GM18858 (cell line): ENCODE results near the gene P3H1.

Experiments
- ATAC-seq: cut with Tn5 transposase; IDR thresholded peaks from one replicate; pipeline ENCODE4 v1.9.1; 2021; ENCODE audit not compliant: unreplicated experiment

The P3H1 gene

GRCh38 chr1:42746436-42747105 lies 20.3 kb downstream of the P3H1 start:
- ATAC-seq, result no peak

DNA sequence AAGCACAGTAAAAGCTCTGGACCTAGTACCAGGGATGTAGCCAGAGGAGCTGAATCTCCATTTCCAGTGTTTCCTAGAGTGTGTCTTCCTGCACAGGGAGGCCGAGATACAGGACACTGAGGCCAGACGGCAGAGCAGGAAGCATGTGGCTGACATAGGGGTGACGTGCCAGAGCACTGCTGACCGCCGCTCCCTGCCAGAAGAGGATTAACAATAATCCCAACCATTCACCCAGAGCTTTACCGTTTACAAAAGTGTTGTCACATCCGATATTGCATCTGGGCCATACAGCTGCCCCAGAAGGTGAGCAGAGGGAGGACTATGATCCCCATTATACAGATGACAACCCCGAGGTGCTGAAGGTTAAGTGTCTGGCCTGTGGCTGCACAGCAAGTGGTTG lies 21.0 kb downstream of the P3H1 start:
- ATAC-seq, result no peak

DNA sequence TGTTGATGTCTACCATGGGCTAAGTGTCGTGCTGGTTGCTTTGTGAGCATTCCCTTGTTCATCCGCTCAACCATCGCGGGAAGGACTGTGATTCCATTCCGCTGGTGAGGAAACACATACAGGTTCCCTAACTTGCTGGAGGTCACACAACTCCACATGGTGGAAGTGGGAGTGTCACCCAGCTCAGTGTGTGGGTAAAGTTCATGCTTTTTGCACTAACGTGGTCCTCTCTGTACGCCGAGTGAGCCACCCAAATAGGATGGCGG lies 22.7 kb downstream of the P3H1 start:
- ATAC-seq, result no peak

DNA sequence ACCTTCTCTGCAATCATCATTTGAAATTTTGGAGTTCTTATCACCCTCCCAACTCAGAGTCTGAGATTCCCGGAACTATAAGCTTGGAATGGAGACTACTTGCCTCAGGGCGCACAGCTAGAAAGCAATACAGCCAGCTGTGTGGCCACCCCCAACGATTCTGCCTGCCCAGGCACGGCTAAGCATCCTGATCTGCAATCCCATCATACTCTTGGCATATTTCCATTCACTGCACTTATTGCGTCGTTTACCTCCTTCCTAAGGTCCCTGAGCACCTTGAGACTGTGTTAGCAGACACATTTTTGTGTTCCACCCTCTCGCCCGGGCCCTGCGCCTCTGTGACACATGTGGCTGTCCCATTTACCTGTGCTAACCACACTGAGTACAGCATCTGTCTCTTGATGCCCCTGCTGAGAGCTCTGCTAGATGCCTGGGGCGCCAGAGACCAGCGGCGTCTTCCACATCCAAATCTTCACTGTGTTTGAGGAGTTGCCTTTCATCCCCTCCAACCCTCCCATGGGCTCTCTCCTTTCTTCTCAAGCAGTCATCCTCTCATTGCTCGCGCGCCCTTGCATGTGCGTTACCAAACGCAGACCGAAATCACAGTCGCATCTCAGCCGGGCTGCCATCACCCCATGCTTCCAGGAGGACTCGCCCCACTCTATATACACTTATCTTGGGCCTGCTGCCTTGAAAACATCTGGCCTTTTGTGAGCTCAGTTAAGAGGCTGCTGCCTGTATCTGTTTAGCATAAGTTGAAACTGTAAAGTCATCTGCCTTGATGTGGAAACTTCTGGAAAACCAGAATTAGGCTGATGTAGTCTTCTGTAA lies 23.3 kb downstream of the P3H1 start:
- ATAC-seq, result no peak

GRCh38 chr1:42742617-42743316 lies 24.1 kb downstream of the P3H1 start:
- ATAC-seq, result no peak

DNA sequence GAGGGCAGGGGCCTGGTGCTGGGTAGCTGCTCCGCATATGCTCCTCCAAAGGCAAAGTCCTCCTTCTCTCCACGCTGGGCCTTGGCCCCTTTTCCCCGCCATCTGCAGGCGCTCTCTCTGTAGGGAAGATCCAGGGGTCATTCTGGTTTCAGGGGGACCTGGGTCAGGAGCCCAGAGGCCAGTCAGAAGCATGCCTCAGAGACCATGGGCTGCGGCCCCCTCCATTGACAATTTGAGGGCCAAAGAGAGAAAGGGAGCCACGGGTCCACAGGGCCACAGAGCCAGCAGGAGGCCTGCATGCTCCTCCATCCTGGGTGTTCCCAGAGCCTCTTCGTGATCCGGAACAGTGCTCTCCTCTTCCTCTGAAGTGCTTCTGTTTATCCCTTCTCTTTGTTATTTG lies 24.7 kb downstream of the P3H1 start:
- no peak for ATAC-seq

DNA sequence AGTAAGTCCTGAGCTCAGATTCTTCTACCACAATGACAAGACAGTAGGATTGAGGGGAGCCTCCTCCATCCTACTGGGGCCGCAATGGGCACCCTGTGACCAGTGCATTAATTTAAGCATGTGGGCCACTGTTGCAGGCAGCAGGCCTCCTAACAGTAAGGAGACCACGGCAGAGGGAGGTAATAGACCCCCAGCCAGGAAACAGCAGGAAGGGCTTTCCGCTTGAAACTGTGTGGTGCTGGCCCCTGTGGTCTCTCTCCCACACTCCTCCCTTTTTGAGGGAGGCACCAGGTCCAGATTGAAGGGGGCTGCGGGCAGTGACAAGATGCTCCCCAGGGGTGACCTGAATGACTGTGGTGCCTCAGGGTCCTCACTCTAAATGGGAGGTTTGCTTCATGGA lies 25.1 kb downstream of the P3H1 start:
- ATAC-seq, result no peak

- no peak for ATAC-seq
Observed at GRCh38 chr1:42740851-42741580, 25.8 kb downstream of the P3H1 start.

- ATAC-seq, result no peak
Observed at GRCh38 chr1:42739753-42740700, 26.8 kb downstream of the P3H1 start, which contains the start of gene CLDN19. CLDN19 (minus strand) TSS chr1:42740236; CDS start chr1:42740063, 173 bp downstream.

- no peak for ATAC-seq
Observed at GRCh38 chr1:42738678-42739226, 28.1 kb downstream of the P3H1 start.

- ATAC-seq, result no peak
Observed at GRCh38 chr1:42737986-42738677, 28.7 kb downstream of the P3H1 start.

DNA sequence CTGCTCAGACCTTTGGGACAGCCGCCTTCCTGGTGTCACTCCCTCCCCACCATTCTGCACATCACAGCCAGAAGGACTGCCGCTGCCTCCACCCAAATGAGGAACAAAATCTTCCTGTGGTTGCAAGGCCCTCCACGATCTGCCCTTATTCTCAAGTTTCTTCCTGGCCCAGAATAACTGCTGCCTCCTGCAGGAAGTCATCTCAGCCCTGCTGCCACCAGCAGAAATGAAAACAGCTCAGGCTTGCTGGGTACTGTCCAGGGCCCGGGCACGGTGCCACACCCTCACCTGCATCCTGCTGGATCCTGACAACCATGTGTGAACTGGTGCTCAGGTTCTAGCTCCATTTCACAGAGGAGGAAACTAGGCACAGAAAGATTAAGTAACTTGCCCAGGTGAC lies 29.6 kb downstream of the P3H1 start:
- no peak for ATAC-seq

GRCh38 chr1:42736571-42737200 lies 30.1 kb downstream of the P3H1 start:
- ATAC-seq, result no peak

DNA sequence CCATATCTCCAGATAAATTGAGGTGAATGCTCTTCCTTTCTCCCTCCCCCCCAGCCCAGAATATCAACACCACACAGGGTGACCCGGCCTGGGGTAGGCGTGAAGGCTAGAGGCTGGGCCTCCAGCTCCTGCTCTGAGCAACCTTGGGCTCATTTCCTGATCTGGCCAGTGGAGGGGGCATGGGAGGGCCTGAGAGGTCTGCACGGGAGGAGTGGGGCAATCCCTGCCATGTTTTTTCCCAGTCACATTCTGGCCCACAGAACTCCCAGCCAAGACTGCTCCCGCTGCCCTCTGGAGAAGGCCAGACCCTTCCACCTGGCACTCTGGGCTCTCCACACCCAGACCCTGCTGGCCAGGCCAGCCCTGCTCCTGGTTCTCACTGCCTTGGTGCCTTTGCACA lies 30.7 kb downstream of the P3H1 start:
- no peak for ATAC-seq

GRCh38 chr1:42735477-42736105 lies 31.2 kb downstream of the P3H1 start:
- no peak for ATAC-seq

DNA sequence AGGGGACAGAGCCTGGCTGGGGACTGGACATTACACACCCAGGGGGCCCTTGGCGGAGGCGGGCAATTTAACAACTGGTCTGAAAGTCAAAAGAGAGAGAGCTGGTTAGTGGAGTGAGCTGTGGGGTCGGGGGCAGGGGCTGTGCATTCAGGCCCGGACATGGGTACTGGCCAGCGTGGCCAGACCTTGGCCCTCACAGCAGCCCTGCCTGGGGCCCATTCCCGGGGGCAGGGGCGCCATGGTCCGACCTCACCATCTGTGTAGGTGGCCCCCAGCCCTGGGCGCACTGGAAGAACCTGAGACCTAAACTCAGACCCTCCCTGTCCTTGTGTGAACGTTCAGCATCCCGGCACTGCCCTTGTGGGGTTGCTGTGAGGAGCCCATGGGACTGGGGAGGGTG lies 31.8 kb downstream of the P3H1 start:
- no peak for ATAC-seq

DNA sequence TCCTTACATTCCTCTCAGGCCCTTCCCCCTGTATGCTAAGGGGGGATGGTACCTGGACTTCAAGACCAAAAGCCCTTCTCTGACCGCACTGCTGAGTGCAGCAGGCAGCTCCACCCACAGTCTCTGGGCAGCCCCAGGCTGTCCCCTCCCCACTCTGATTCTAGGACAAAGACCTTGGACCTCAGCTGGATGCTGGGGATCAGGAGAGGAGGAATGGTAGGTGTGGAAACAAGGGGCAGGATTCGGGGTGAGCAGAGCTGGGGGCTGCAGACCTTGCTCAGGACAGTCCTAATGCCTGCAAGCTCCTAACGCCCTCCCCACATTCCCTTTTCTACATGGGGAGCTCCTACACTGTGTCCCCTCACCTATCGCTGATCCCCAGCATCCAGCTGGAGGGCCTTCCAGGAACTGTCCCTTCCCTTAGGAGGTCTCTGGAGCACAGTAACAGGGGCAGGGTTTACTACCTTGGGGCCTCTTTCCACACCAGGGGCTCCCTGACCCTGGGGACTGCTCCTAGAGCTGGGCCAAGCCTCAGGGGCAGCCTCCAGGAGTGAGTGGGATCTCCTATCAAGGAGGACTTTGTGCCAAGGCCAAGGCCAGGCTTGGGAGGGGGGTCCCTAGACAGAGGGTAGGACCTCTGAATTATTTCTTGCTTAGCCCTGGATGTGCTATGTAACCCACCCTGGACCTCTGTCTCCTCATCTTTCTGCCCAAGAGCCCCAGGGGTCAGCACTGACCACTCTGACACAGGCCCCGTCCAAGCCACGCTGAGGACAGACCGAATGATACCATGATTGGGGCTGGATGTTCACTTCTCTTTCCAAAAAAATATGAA lies 32.4 kb downstream of the P3H1 start:
- ATAC-seq, result no peak
